ENCODE measurements around the gene TAF4B.

GRCh38 chr18:26205318-26205717 is 20.9 kb upstream of the TAF4B start:
- TF ChIP-seq POLR2AphosphoS2 (IDR thresholded peaks at IDR 0.05; ENCODE audit: low read depth, low read length) (no peak), POLR2A (IDR thresholded peaks at IDR 0.05; ENCODE audit: low read depth, low read length) (no peak), YY1 (IDR thresholded peaks at IDR 0.05; ENCODE audit: low read depth, low read length) (no peak), EGR1 (IDR thresholded peaks at IDR 0.05; ENCODE audit: borderline replicate concordance in 1 of 2, low read depth in 2 of 2, low read length in 2 of 2) (no peak), SMARCA5 (IDR thresholded peaks at IDR 0.05) (no peak), ETV6 (conservative IDR thresholded peaks at IDR 0.05 in 1 of 2, IDR thresholded peaks at IDR 0.05 in 1 of 2; ENCODE audit: borderline replicate concordance in 1 of 2, low read depth in 1 of 2) (no peak), TAF1 (IDR thresholded peaks at IDR 0.05; ENCODE audit: borderline replicate concordance, low read depth, low read length) (no peak), ATF7 (IDR thresholded peaks at IDR 0.05; ENCODE audit: low read depth) (no peak), KDM1A (IDR thresholded peaks at IDR 0.05; ENCODE audit: borderline replicate concordance) (no peak), MTA2 (IDR thresholded peaks at IDR 0.05; ENCODE audit: low read depth) (no peak), CTCF (IDR thresholded peaks at IDR 0.05 in 2 of 3, conservative IDR thresholded peaks at IDR 0.05 in 1 of 3; ENCODE audit: control insufficient read depth in 2 of 3, extremely low read depth in 1 of 3, insufficient read depth in 1 of 3, low read depth in 3 of 3, low read length in 3 of 3) (no peak)
- TF ChIP-seq, protein P1, sequence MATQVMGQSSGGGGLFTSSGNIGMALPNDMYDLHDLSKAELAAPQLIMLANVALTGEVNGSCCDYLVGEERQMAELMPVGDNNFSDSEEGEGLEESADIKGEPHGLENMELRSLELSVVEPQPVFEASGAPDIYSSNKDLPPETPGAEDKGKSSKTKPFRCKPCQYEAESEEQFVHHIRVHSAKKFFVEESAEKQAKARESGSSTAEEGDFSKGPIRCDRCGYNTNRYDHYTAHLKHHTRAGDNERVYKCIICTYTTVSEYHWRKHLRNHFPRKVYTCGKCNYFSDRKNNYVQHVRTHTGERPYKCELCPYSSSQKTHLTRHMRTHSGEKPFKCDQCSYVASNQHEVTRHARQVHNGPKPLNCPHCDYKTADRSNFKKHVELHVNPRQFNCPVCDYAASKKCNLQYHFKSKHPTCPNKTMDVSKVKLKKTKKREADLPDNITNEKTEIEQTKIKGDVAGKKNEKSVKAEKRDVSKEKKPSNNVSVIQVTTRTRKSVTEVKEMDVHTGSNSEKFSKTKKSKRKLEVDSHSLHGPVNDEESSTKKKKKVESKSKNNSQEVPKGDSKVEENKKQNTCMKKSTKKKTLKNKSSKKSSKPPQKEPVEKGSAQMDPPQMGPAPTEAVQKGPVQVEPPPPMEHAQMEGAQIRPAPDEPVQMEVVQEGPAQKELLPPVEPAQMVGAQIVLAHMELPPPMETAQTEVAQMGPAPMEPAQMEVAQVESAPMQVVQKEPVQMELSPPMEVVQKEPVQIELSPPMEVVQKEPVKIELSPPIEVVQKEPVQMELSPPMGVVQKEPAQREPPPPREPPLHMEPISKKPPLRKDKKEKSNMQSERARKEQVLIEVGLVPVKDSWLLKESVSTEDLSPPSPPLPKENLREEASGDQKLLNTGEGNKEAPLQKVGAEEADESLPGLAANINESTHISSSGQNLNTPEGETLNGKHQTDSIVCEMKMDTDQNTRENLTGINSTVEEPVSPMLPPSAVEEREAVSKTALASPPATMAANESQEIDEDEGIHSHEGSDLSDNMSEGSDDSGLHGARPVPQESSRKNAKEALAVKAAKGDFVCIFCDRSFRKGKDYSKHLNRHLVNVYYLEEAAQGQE (IDR thresholded peaks at IDR 0.05; ENCODE audit: low read depth, low read length), result no peak

Measured in GM12878 (cell line).